22Rv1 (cell line): ENCODE data around the gene CTNND2.

Experiments used
- H3K27ac ChIP-seq: fragments of 450-650 bp; 2 replicates; pipeline ENCODE4 v1.5.1; 2017
- CTCF ChIP-seq: fragments of 450-650 bp; IDR thresholded peaks from 2 replicates; pipeline ENCODE4 v1.5.1; 2017; ENCODE audit warnings: mild to moderate bottlenecking
- ZFX ChIP-seq: fragments of 450-650 bp; IDR thresholded peaks from 2 replicates; pipeline ENCODE4 v1.6.1; 2017; ENCODE audit warnings: antibody characterized with exemption, borderline replicate concordance

Gene CTNND2

GRCh38 chr5:11491404-11492075 lies 412.7 kb downstream of the CTNND2 start:
- TF ChIP-seq ZFX (no peak), CTCF (no peak)
- no peak overlapping the region for H3K27ac ChIP-seq

- TF ChIP-seq ZFX = no peak
- no peak for TF ChIP-seq CTCF
- H3K27ac ChIP-seq = no peak overlapping the region
Observed at GRCh38 chr5:11483630-11484029, 420.6 kb downstream of the CTNND2 start.

- H3K27ac ChIP-seq = no peak overlapping the region
- TF ChIP-seq CTCF = no peak
- no peak for TF ChIP-seq ZFX
Observed at GRCh38 chr5:11482011-11482410, 422.2 kb downstream of the CTNND2 start.

- H3K27ac ChIP-seq = no peak overlapping the region
- TF ChIP-seq ZFX (no peak), CTCF (no peak)
Observed at GRCh38 chr5:11477786-11478185, 426.5 kb downstream of the CTNND2 start.

- TF ChIP-seq CTCF = no peak
- TF ChIP-seq ZFX = no peak
- H3K27ac ChIP-seq = no peak overlapping the region
Observed at GRCh38 chr5:11476866-11477265, 427.4 kb downstream of the CTNND2 start.

- no peak overlapping the region for H3K27ac ChIP-seq
- TF ChIP-seq CTCF = no peak
- no peak for TF ChIP-seq ZFX
Observed at GRCh38 chr5:11468334-11469039, 435.8 kb downstream of the CTNND2 start.

GRCh38 chr5:11467588-11467987 lies 436.7 kb downstream of the CTNND2 start:
- H3K27ac ChIP-seq = no peak overlapping the region
- TF ChIP-seq CTCF = no peak
- no peak for TF ChIP-seq ZFX
